Activated naive CD8-positive, alpha-beta T cell (primary cell): ENCODE results near the gene KIF9.
"Not testable (repeated sequence)": the region's sequence is repeated elsewhere in the genome, so short reads cannot be mapped to it uniquely, and the experiment has no call there.

Experiments used
- H3K27ac Mint-ChIP-seq: one replicate; pipeline ENCODE4 v1.8.0; 2021; ENCODE audit warnings: mixed read lengths
- H3K27me3 Mint-ChIP-seq: one replicate; pipeline ENCODE4 v1.8.0; 2021; ENCODE audit warnings: mixed read lengths
- H3K36me3 Mint-ChIP-seq: one replicate; pipeline ENCODE4 v1.8.0; 2021; ENCODE audit warnings: mixed read lengths
- H3K4me1 Mint-ChIP-seq: one replicate; pipeline ENCODE4 v1.8.0; 2021; ENCODE audit warnings: low read depth, mixed read lengths
- H3K4me3 Mint-ChIP-seq: one replicate; pipeline ENCODE4 v1.8.0; 2021; ENCODE audit warnings: mild to moderate bottlenecking, mixed read lengths
- H3K9me3 Mint-ChIP-seq: one replicate; pipeline ENCODE4 v1.8.0; 2021; ENCODE audit warnings: low read depth, mixed read lengths

KIF9 gene

DNA sequence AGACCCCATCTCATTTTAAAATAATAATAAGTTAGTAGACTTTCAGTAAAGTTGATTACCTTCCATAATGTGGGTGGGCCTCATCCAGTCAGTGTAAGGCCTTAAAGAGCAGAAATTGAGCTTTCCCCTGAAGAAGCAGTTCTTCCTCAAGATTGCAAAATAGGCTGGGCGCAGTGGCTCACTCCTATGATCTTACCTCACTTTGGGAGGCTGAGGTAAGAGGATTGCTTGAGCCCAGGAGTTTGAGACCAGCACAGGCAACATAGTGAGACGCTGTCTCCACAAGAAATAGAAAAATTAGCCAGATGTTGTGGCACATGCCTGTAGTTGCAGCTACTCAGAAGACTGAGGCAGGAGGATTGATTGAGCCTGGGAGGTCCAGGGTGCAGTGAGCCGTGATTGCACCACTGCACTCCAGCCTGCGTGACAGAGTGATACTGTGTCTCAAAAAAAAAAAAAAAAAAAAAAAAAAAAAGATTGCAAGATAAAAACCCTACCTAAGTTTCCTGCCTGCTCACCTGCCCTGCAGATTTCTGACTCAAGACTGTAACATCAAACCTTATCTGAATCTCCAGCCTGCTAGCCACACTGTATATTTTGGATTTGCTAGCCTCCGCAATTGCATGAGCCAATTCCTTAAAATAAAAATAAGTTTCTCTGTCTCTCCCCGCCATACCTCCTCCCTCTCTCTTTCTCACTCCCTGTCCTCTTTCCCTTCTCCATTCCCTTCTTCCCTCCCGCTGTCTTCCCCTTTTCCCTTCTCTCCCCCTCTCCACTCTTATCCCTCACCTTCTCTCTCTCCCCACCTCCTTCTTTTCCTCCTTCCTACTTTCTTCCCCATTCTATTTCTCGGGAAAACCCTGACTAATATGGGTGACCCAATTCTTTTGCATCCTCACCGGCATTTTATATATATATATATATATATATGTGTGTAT lies 17.1 kb upstream of the KIF9 start:
- H3K4me3 Mint-ChIP-seq: no peak overlapping the region
- no peak overlapping the region for H3K27ac Mint-ChIP-seq
- no peaks in the 10 kb centered on the region for H3K9me3 Mint-ChIP-seq
- H3K4me1 Mint-ChIP-seq: peaks cover 53% of the 10 kb centered on the region
- H3K27me3 Mint-ChIP-seq: no peaks in the 10 kb centered on the region
- peaks cover 29% of the 10 kb centered on the region for H3K36me3 Mint-ChIP-seq

DNA sequence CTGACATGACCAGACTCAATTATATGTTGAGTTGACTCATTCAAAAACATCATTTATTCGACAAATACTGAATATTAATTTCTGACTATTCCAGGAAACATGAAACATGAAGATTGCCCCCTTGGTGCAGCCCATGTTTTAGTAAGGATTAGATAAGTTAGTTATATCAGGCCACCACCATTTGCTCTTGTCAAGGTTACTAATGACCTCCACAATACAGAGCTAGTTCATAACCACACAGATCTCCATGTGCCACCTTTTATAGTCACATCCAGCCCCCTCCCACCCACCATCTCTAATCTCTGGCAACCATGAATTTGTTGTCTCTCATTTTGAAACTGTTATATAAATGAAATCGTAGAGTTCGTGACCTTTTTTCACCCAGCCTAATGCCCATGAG lies 15.8 kb upstream of the KIF9 start:
- no peaks in the 10 kb centered on the region for H3K27me3 Mint-ChIP-seq
- H3K4me3 Mint-ChIP-seq: no peak overlapping the region
- H3K36me3 Mint-ChIP-seq: peaks cover 29% of the 10 kb centered on the region
- H3K4me1 Mint-ChIP-seq: peaks cover 54% of the 10 kb centered on the region
- no peak overlapping the region for H3K27ac Mint-ChIP-seq
- H3K9me3 Mint-ChIP-seq: no peaks in the 10 kb centered on the region

DNA sequence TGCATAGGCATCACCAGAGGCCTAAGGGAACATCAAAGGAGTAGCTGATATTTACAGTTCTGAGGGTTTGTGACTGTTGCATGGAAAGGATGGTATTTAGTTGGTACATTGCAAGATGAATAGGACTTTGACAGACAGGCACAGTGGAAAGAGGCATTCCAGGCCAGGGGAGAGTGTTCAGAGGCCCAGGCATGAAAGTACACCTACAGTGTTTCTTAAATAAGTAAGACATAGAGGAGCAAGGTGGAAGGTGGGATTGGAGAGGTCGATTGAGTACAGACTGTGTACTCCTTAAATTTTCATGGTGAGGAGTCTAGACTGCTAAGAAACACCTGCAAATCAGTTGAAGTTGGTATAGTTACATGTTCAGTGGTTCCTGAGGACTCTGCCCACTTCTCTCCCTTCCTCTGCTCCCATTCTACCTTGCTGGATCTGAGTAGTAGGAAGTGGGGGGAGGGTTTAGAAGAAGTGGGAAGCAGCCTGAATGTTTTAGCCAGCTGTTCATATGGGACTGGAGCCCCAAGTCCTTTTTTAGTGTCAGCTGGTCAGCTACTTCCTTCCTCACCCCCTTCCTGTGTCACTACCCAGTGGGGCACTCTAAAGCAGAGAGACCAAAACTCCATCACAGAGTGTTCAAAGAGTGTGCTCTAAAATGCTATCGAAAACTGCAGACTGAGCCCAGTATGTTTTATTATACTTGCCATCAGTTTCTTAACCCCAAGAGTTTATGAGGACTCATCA lies 14.1 kb upstream of the KIF9 start:
- Mint-ChIP-seq H3K36me3 (peaks cover 18% of the 10 kb centered on the region), H3K27ac (no peak overlapping the region), H3K4me3 (no peak overlapping the region), H3K9me3 (no peaks in the 10 kb centered on the region), H3K27me3 (no peaks in the 10 kb centered on the region), H3K4me1 (peaks cover 50% of the 10 kb centered on the region)

DNA sequence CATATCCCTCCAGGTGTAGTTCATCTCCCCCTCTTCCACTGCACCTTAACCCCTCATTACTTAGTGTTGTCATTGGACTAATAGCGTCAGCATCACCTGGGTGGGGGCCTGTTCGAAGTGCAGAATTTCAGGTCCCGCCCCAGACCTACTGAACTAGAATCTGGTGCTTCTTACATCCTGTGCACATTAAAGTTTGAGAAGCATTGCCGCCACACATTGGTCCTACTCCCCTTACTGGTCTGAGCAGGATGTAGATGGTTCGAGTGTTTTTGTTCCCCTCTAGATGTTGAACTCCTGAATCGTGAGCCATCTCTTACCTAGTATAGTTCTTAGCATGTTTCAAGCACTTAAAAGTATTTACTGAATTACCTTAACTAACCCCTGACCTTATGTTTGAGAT lies 13.4 kb upstream of the KIF9 start:
- Mint-ChIP-seq H3K4me3 (no peak overlapping the region), H3K27me3 (no peaks in the 10 kb centered on the region), H3K27ac (no peak overlapping the region), H3K4me1 (peaks cover 47% of the 10 kb centered on the region), H3K36me3 (peaks cover 16% of the 10 kb centered on the region), H3K9me3 (no peaks in the 10 kb centered on the region)

DNA sequence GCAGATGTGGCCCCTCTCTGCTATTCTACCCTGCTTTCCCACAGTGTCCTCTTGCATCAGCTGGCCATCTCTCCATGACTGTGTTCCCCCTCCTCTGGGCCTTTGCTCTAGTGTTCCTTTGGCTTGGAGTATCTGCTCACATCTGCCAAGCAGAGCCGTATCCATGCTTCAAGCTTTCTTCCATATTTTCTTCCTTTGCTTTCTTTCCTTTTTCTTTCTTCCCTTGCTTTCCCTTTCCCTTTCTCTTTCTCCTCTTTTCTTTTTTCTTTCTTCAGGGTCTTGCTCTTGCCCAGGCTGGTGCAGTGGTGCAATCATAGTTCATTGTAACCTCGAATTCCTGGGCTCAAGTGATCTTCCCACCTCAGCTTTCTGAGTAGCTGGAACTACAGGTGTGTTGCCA lies 12.7 kb upstream of the KIF9 start:
- Mint-ChIP-seq H3K36me3 (peaks cover 18% of the 10 kb centered on the region), H3K9me3 (no peaks in the 10 kb centered on the region), H3K4me3 (no peak overlapping the region), H3K27me3 (no peaks in the 10 kb centered on the region), H3K4me1 (peaks cover 51% of the 10 kb centered on the region), H3K27ac (peak overlapping the region; percentile 54)

DNA sequence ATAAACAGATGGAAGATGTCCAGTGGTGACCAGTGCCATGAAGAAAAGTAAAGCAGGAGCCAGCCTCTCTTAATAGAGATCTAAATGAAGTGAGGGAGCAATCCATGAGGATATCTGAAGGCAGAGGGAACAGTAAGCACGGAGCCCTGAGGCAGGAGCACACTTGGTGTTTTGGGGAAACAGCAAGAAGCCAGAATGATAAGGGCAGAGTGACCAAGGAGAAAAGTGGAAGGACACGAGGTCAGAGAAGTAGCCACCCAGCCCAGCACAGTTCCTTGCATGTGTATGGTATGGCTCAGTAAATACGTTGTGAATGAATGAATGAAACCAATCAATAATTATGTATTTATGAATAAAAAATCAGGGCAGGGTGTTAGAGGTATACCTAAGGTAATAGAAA lies 11.8 kb upstream of the KIF9 start:
- Mint-ChIP-seq H3K9me3 (no peaks in the 10 kb centered on the region), H3K36me3 (peaks cover 24% of the 10 kb centered on the region), H3K4me1 (peaks cover 52% of the 10 kb centered on the region), H3K27me3 (no peaks in the 10 kb centered on the region), H3K27ac (no peak overlapping the region), H3K4me3 (no peak overlapping the region)

DNA sequence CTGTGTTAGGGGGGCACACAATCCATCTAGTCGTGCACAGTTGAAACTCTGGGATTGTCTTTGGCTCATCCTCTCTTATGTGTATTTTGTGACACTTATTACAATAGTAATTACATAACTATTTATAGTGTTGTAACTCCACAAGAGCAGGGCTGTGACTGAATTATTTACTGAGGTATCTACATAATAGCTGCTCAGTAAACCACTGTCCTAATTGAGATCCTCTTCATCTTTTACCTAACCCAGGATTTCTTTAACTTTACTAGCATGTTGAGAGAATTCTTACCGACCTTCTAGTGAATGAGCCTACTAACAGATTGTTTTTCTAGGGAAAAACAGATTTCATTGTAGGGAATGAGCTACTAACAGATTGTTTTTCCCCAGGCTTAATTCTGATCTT lies 11.2 kb upstream of the KIF9 start:
- no peak overlapping the region for H3K4me3 Mint-ChIP-seq
- H3K9me3 Mint-ChIP-seq: no peaks in the 10 kb centered on the region
- H3K36me3 Mint-ChIP-seq: peaks cover 27% of the 10 kb centered on the region
- H3K27me3 Mint-ChIP-seq: no peaks in the 10 kb centered on the region
- H3K27ac Mint-ChIP-seq: no peak overlapping the region
- H3K4me1 Mint-ChIP-seq: peaks cover 52% of the 10 kb centered on the region

DNA sequence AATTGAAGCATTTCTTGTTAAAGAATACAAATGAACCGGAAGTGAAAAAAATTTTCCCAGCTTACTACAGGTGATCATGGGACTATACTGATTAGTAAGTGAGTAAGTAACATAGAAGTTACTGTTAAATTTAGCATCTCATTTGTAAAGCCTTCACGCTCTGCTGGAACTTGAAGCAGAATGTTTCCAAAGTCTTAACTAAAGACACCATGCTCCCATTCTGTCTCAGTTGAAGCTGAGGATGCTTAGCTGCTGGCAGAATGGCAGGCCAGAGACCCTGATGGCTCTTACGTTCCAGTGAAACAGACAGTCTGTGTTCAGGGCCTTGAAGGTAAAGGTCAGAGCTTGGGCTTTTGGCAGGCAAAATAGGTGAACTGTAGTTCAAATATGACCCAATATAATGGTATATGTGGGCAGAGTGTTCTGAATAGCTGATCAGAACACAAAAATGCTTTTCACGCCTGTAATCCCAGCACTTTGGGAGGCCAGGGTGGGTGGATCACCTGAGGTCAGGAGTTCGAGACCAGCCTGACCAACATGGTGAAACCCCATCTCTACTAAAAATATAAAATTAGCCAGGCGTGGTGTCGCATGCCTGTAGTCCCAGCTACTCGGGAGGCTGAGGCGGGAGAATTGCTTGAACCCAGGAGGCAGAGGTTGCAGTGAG lies 9.3 kb upstream of the KIF9 start:
- not testable (repeated sequence) for H3K27ac Mint-ChIP-seq, H3K9me3 Mint-ChIP-seq, H3K27me3 Mint-ChIP-seq, H3K4me3 Mint-ChIP-seq
- H3K36me3 Mint-ChIP-seq: peaks cover 17% of the 10 kb centered on the region
- peaks cover 41% of the 10 kb centered on the region for H3K4me1 Mint-ChIP-seq

DNA sequence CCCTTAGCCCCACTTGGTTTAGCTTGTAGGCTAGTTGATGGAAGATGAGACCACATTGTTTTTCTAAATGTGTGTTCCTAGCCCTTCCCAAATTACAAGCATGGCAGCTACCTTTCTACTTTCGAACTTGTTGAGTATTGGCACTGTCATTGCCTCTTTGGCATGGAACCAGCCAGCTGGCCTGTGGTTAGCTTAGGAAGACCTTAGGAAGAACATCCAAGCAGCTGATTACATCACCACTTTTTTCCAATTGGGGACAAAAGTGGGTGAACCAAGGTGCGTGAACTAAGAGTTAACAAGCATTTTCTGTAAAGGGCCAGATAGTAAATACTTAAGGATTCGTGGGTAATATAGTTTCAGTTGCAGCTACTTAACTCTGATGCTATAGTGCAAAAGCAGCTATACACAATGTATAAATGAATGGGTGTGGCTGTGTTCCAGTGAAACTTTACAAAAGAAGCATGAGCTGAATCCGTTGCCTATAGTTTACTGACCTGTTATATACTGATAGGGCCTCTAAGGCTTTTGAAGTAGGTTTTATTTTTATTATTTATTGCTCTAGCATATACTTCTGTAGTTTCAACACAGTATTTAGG lies 8.7 kb upstream of the KIF9 start:
- H3K36me3 Mint-ChIP-seq: peaks cover 17% of the 10 kb centered on the region
- H3K4me3 Mint-ChIP-seq: no peak overlapping the region
- peaks cover 41% of the 10 kb centered on the region for H3K4me1 Mint-ChIP-seq
- no peaks in the 10 kb centered on the region for H3K27me3 Mint-ChIP-seq
- H3K27ac Mint-ChIP-seq: no peak overlapping the region
- H3K9me3 Mint-ChIP-seq: no peaks in the 10 kb centered on the region

DNA sequence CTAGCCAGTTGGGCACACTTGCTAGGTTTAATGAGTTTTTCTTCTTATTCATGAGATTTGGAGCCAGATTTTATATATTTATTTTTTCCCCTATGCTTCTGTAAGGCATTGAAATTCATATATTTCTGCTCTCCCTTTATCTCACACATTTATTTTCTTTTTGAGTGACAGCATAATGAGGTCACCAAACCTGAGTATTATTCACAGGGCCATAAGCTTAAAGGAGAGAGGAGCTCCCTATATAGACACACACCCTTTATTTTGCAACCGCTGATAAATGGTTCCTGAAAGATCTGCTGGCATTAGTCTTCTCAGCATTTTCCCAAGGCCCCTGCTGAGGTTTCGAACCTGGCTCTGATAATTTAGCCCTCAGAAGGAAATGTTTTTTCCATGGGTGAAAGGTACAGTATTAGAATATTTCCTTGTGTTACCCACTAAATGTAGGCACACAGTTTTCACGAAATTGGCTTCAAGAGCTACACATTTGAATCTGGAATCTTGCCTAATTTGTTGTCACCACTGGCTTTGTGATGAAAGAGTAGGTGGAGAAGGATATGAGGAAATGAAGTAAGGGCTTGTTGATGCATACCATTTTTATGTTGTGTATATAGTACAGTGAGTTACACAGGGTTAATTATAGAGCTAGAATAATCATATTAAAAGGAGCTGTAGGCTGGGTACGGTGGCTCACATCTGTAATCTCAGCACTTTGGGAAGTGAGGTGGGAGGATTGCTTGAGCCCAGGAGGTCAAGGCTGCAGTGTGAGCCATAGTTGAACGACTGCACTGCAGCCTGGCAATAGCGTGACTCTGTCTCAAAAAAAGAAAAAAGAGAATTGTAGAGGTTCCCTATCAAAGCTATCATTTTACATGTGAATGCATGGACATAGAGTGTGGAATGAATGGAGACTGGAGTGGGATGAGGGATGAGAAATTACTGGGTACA lies 6.6 kb upstream of the KIF9 start:
- Mint-ChIP-seq H3K36me3 (peaks cover 15% of the 10 kb centered on the region), H3K4me3 (no peak overlapping the region)

DNA sequence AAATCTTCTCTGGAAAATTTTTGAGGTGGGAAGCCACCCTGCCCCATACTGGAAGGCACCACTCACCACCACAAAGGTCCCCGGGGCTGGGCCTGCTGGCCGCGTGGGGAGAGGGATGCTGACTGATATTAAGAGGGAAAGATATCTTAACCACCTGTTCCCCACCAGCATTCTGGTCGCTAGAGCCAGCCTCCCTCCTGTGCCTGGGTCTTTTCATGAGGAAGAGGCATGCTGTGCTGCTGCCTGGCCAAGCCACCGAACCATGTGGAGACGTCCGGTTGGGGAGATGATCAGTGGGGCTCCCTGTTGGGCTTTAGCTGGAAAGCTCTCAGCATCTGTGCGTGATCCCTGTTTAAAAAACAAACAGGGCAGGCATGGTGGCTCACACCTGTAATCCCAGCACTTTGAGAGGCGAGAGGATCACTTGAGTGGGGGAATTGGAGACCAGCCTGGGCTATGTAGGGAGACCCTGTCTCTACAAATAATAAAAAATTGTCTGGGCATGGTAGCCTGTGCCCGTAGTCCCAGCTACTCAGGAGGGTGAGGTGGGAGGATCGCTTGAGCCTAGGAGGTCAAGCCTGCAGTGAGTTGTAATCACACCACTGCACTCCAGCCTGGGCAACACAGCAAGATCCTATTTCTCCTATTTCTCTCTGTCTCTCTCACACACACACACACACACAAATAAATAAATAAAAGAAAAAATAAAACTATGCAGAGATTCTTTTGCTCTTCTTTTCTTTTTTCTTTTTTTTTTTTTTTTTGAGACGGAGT lies 1.2 kb upstream of the KIF9 start:
- H3K27me3 Mint-ChIP-seq: no peaks in the 10 kb centered on the region

More for the DNA sequence above, 6.6 kb upstream of the KIF9 start:
- peaks cover 41% of the 10 kb centered on the region for H3K4me1 Mint-ChIP-seq
- H3K27ac Mint-ChIP-seq: peak overlapping the region; percentile 46
- no peaks in the 10 kb centered on the region for H3K27me3 Mint-ChIP-seq
- H3K9me3 Mint-ChIP-seq: no peaks in the 10 kb centered on the region

DNA sequence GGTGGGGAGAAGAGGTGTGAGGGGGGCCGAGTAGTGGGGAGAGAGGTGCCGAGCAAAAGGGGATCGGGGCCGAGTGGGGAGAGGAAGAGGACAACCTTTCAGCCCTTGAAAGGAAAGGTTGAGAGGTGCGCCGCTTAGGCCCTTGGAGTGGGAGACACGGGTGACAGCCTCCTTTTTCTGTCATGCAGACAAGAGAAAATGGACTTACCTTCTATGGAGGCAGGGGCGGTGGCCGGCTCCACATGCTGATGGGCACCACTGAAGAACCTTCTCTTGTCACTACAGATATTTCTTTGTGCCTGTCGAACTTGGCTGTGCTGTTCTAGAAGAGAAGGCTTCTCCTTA lies 566 bp upstream of the KIF9 start:
- peak overlapping the region; percentile 99 for H3K4me3 Mint-ChIP-seq
- H3K4me1 Mint-ChIP-seq: peaks cover 42% of the 10 kb centered on the region
- no peaks in the 10 kb centered on the region for H3K27me3 Mint-ChIP-seq
- H3K9me3 Mint-ChIP-seq: no peaks in the 10 kb centered on the region
- peak overlapping the region; percentile 99 for H3K27ac Mint-ChIP-seq
- no peaks in the 10 kb centered on the region for H3K36me3 Mint-ChIP-seq

More for the DNA sequence above, 1.2 kb upstream of the KIF9 start:
- Mint-ChIP-seq H3K4me1 (peaks cover 43% of the 10 kb centered on the region), H3K27ac (peak overlapping the region; percentile 99), H3K36me3 (peaks cover 2% of the 10 kb centered on the region), H3K4me3 (peak overlapping the region; percentile 99), H3K9me3 (no peaks in the 10 kb centered on the region)

DNA sequence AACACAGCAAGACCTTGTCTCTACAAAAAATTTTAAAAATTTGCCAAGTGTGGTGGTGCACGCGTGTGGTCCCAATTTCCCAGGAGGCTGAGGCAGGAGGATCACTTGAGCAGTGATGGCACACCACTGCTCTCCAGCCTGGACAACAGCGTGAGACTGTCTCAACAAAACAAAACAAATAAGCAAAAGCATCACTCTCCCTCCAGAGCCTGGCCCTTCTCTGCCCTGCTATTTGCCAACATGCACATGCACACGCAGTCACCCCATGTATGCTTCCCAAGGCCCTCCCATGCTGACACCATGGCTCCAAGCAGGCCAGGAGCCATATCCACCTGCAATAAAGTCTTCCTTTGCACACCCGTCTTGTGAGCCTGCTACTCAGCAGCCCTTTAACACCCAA lies 2.1 kb downstream of the KIF9 start:
- no peak overlapping the region for H3K27ac Mint-ChIP-seq
- H3K27me3 Mint-ChIP-seq: no peaks in the 10 kb centered on the region
- H3K4me1 Mint-ChIP-seq: peaks cover 28% of the 10 kb centered on the region
- H3K9me3 Mint-ChIP-seq: no peaks in the 10 kb centered on the region
- H3K4me3 Mint-ChIP-seq: no peak overlapping the region
- H3K36me3 Mint-ChIP-seq: no peaks in the 10 kb centered on the region
